ENCODE measurements around the gene EVX1.

Gene EVX1

DNA sequence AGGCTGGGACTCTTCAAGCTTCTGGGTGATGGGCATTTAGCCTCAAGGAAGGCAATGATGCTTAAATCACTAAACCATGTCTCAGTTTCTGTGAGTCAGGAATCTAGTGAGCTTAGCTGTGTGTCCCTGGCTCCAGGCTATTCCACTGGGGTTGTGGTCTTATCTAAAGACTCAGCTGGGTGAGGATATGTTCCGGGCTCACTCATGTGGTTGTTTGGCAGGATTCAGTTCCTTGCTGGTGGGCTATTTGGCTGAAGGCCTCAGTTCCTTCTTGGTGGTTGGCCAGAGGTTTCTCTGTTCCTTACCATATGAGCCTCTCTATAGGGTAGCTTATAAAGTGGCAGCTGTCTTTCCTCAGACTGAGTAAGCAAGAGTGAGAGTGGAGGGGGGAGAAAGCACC, 12.0 kb downstream of the EVX1 start:
- no peak for TF ChIP-seq L3MBTL2 (conservative IDR thresholded peaks at IDR 0.05)
- TF ChIP-seq FOXA1 (IDR thresholded peaks at IDR 0.05): no peak
- TF ChIP-seq TARDBP (IDR thresholded peaks at IDR 0.05): no peak
- TF ChIP-seq HDGF (IDR thresholded peaks at IDR 0.05; ENCODE audit: borderline replicate concordance): no peak
- TF ChIP-seq NFRKB (IDR thresholded peaks at IDR 0.05): no peak
- no peak for TF ChIP-seq ARNT (IDR thresholded peaks at IDR 0.05)
- TF ChIP-seq FOXM1 (IDR thresholded peaks at IDR 0.05; ENCODE audit: borderline replicate concordance): no peak
- ChIA-PET POLR2A (no interaction called here), CTCF (interaction anchor here (1.0 kb wide), 1 partner anchor 10 kb away, joined by 6 read pairs; no protein-coding TSS in a partner anchor)
- no peak for DNase-seq (ENCODE audit: extremely low spot score)

DNA sequence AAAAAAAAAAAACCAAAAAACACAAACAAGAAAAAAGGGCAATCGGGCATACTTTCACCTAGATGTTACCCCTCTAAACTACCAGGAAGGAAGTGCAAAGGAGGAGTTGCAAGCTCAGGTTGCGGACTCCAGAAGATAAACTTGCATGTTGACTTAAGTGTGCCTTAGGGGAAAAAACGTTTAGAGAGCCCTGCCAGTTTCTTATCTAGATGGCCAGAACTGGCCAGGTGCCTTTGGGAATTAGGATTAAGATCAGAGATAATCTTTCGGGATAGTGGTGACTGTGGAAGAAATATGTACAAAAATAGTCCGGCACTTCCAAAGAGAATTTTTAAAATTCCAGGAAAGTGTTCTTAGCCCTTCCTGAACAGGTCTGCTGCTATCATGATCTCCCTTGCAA, 17.6 kb downstream of the EVX1 start:
- POLR2A ChIA-PET: no interaction called here
- no peak for TF ChIP-seq FOXM1 (IDR thresholded peaks at IDR 0.05; ENCODE audit: borderline replicate concordance)
- TF ChIP-seq ELF4 (IDR thresholded peaks at IDR 0.05): no peak
- TF ChIP-seq ARNT (IDR thresholded peaks at IDR 0.05): no peak
- TF ChIP-seq, protein P1, sequence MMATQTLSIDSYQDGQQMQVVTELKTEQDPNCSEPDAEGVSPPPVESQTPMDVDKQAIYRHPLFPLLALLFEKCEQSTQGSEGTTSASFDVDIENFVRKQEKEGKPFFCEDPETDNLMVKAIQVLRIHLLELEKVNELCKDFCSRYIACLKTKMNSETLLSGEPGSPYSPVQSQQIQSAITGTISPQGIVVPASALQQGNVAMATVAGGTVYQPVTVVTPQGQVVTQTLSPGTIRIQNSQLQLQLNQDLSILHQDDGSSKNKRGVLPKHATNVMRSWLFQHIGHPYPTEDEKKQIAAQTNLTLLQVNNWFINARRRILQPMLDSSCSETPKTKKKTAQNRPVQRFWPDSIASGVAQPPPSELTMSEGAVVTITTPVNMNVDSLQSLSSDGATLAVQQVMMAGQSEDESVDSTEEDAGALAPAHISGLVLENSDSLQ (IDR thresholded peaks at IDR 0.05): no peak
- no peak for TF ChIP-seq L3MBTL2 (conservative IDR thresholded peaks at IDR 0.05)
- no peak for TF ChIP-seq FOXA1 (IDR thresholded peaks at IDR 0.05)
- TF ChIP-seq FOXK2 (IDR thresholded peaks at IDR 0.05): no peak
- TF ChIP-seq CTBP1 (IDR thresholded peaks at IDR 0.05; ENCODE audit: borderline replicate concordance): no peak
- TF ChIP-seq NFRKB (IDR thresholded peaks at IDR 0.05): no peak
- no peak for TF ChIP-seq BHLHE40 (IDR thresholded peaks at IDR 0.05; ENCODE audit: borderline replicate concordance)
- no peak for TF ChIP-seq SP1 (IDR thresholded peaks at IDR 0.05)
- TF ChIP-seq SUZ12 (IDR thresholded peaks at IDR 0.05): no peak
- no peak for TF ChIP-seq LEF1 (IDR thresholded peaks at IDR 0.05; ENCODE audit: borderline replicate concordance)
- TF ChIP-seq ZNF384 (IDR thresholded peaks at IDR 0.05): no peak
- TF ChIP-seq TARDBP (IDR thresholded peaks at IDR 0.05): no peak
- no peak for TF ChIP-seq HDGF (IDR thresholded peaks at IDR 0.05; ENCODE audit: borderline replicate concordance)
- CTCF ChIA-PET: no interaction called here
- no peak for DNase-seq (ENCODE audit: extremely low spot score)

DNA sequence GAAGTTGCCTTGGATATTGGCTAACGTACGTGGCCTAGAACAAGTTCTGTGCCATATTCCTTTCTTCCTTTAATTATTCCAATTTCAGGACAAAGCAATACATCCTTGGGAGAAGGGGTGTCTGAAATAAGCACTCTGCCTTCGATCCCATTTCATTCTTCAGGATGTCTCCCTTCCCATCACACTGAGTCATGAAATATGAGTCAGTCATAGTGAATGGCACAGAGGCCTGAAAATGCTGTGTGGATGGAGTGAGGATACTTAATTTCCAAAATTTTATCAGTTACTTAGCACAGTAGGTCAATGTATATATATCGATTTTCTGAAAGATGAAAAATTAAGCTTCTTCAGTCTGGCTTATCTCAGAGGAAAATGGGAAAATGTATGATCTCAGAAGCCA, 19.5 kb downstream of the EVX1 start:
- no peak for TF ChIP-seq LEF1 (IDR thresholded peaks at IDR 0.05; ENCODE audit: borderline replicate concordance)
- no peak for TF ChIP-seq TARDBP (IDR thresholded peaks at IDR 0.05)
- no peak for TF ChIP-seq SP1 (IDR thresholded peaks at IDR 0.05)
- no peak for TF ChIP-seq FOXA1 (IDR thresholded peaks at IDR 0.05)
- no peak for TF ChIP-seq SUZ12 (IDR thresholded peaks at IDR 0.05)
- no peak for TF ChIP-seq HDGF (IDR thresholded peaks at IDR 0.05; ENCODE audit: borderline replicate concordance)
- TF ChIP-seq NFRKB (IDR thresholded peaks at IDR 0.05): no peak
- TF ChIP-seq, protein P1 (IDR thresholded peaks at IDR 0.05): no peak
- TF ChIP-seq BHLHE40 (IDR thresholded peaks at IDR 0.05; ENCODE audit: borderline replicate concordance): no peak
- TF ChIP-seq CTBP1 (IDR thresholded peaks at IDR 0.05; ENCODE audit: borderline replicate concordance): no peak
- no peak for TF ChIP-seq L3MBTL2 (conservative IDR thresholded peaks at IDR 0.05)
- TF ChIP-seq ZNF384 (IDR thresholded peaks at IDR 0.05): no peak
- no peak for TF ChIP-seq ELF4 (IDR thresholded peaks at IDR 0.05)
- TF ChIP-seq ARNT (IDR thresholded peaks at IDR 0.05): no peak
- TF ChIP-seq FOXM1 (IDR thresholded peaks at IDR 0.05; ENCODE audit: borderline replicate concordance): no peak
- TF ChIP-seq FOXK2 (IDR thresholded peaks at IDR 0.05): no peak
- POLR2A ChIA-PET: no interaction called here
- DNase-seq (ENCODE audit: extremely low spot score): no peak
- CTCF ChIA-PET: no interaction called here

DNA sequence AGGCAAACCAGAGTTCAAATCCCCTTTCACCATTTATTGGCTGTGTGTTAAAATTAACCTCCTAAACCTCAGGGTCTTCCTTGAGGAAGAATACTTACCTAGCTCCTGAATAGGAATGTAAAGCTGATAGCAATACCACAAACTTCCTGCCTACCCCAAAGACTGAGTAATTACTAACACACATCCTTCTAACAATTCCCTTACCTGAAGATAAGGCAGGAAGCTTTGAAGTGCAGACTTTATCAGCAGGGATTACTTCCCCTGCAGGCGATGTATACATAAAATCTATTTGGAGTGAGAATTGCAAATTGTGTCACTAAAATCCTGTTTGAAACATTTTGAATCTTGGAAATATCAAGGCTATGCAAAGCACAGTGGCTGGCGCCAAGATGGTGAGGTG, 21.2 kb downstream of the EVX1 start:
- ChIA-PET POLR2A (no interaction called here), CTCF (interaction anchor here (0.7 to 1.0 kb wide), 4 partner anchors 10 to 140 kb away, joined by 4 to 6 read pairs (median 4); no protein-coding TSS in a partner anchor)
- DNase-seq (ENCODE audit: extremely low spot score): no peak
- TF ChIP-seq BHLHE40 (IDR thresholded peaks at IDR 0.05; ENCODE audit: borderline replicate concordance) (no peak), FOXK2 (IDR thresholded peaks at IDR 0.05) (no peak), FOXA1 (IDR thresholded peaks at IDR 0.05) (no peak), HDGF (IDR thresholded peaks at IDR 0.05; ENCODE audit: borderline replicate concordance) (no peak)

DNA sequence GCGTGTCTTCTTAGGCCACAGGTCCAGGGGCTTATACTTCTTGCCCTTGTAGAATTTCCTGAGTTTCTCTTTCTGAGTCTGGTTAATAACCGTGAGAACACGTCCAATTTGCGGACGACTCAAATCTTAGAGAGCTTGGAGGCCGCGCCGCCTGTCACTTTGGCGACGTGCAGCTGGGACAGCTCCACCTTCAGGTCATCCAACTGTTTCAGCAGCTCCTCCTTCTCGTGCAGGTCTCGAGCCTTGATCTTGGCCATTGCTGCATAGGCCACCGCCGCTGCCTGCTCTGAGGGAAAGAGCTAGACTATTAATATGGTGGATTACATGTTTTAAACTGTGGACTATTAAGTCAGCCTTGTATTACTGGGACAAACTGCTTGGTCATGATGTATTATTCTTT, 26.9 kb downstream of the EVX1 start:
- POLR2A ChIA-PET: no interaction called here
- CTCF ChIA-PET: no interaction called here
- no peak for DNase-seq (ENCODE audit: extremely low spot score)
- TF ChIP-seq L3MBTL2 (conservative IDR thresholded peaks at IDR 0.05) (no peak), CTBP1 (IDR thresholded peaks at IDR 0.05; ENCODE audit: borderline replicate concordance) (no peak)

DNA sequence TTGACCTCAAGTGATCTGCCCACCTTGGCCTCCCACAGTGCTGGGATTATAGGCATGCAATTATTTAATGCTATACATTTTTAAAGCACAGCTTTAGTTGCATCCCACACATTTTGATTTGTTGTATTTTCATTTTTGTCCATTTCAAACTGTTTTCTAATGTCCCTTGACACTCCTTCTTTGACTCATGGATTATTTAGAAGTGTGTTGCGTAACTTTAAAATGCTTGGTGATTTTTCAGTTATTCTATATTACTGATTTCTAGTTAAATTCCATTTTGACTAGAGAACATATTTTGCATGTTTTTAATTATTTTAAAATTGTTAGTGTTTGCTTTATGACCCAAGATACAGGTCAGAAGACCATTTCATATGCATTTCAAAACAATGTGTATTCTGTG, 28.8 kb downstream of the EVX1 start:
- DNase-seq (ENCODE audit: extremely low spot score): no peak
- CTCF ChIA-PET: no interaction called here
- POLR2A ChIA-PET: no interaction called here
- TF ChIP-seq BHLHE40 (IDR thresholded peaks at IDR 0.05; ENCODE audit: borderline replicate concordance) (no peak), LEF1 (IDR thresholded peaks at IDR 0.05; ENCODE audit: borderline replicate concordance) (no peak), ZNF384 (IDR thresholded peaks at IDR 0.05) (no peak), FOXK2 (IDR thresholded peaks at IDR 0.05) (no peak), ELF4 (IDR thresholded peaks at IDR 0.05) (no peak), CTBP1 (IDR thresholded peaks at IDR 0.05; ENCODE audit: borderline replicate concordance) (no peak), NFRKB (IDR thresholded peaks at IDR 0.05) (no peak), L3MBTL2 (conservative IDR thresholded peaks at IDR 0.05) (no peak), SP1 (IDR thresholded peaks at IDR 0.05) (no peak), HDGF (IDR thresholded peaks at IDR 0.05; ENCODE audit: borderline replicate concordance) (no peak)

DNA sequence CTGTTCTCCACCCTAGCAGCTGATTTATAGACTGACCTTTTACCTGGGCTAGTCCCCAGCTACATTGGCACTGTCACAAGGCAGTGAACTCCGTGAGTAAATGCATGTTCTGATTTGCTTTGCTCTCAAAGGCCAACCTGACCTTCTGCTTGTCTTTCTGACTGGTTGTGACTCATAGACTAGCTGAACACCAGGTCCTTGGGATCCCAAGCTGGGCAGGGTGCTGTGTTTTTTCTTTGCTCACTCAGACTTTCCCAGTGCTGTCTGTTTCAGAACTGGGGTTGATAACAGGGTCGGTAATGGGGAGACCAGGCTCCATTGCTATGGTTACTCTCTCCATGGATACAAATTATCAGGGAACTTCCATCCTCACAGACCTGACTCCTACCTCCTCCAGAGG, 35.0 kb downstream of the EVX1 start:
- no peak for DNase-seq (ENCODE audit: extremely low spot score)
- ChIA-PET CTCF (no interaction called here), POLR2A (no interaction called here)
- TF ChIP-seq BHLHE40 (IDR thresholded peaks at IDR 0.05; ENCODE audit: borderline replicate concordance) (no peak), SUZ12 (IDR thresholded peaks at IDR 0.05) (no peak), FOXA1 (IDR thresholded peaks at IDR 0.05) (no peak), ARNT (IDR thresholded peaks at IDR 0.05) (no peak), CTBP1 (IDR thresholded peaks at IDR 0.05; ENCODE audit: borderline replicate concordance) (no peak), NFRKB (IDR thresholded peaks at IDR 0.05) (no peak), LEF1 (IDR thresholded peaks at IDR 0.05; ENCODE audit: borderline replicate concordance) (no peak), L3MBTL2 (conservative IDR thresholded peaks at IDR 0.05) (no peak), SP1 (IDR thresholded peaks at IDR 0.05) (no peak), FOXM1 (IDR thresholded peaks at IDR 0.05; ENCODE audit: borderline replicate concordance) (no peak), HDGF (IDR thresholded peaks at IDR 0.05; ENCODE audit: borderline replicate concordance) (no peak)
- TF ChIP-seq, protein P1 (IDR thresholded peaks at IDR 0.05): no peak

Measured in HEK293T (cell line).